ENCODE results near the gene IZUMO2. TPM values are rescaled to one million over a fixed set of nuclear protein-coding genes. Genes with fewer than 3 reads are reported as not detected.

Gene IZUMO2
- total and polyA plus RNA-seq, 9 of the 15 experiments (the other 6 are each of a cell fraction or from before 2014, with no cell fraction given) = not detected

DNA sequence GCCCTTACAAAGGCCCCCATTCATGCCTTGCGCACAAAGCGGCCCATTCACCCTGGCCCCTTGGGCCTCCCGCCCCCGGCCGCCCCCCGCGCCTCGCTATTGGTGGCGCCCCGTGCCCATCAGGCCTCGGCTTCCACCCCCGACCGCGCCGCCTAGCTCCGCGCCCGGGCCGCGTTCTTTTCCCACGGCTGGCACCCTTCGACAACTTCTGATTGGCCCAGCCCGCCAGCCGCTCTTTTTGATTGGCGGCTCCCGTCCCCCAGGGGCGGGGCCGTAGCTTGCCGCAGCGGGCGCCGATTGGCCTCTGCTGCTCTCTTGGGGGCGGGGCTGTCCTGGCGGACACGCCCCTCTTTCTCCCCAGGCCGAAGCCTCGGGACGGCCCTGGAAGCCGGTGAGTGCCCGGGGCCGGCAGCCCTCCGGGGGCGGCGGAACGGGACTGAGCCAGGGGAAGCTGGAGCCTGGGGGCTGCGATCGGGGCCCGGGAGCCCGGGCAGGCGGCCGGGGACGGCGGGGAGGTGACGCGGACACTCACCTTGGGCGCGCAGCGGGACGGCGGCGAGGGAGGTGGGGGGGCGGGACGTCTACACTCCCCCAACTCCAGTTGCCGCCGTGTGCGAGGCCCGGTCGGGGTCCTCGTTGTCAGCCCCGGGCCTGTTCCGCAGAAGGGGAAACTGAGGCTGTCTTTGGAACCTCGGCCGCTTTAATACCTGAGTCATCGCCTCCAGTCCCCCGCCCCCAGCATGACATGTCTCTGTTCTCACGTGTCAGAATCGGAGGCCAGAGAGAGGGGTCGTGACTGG lies 40.4 kb upstream of the IZUMO2 start, which contains the start of gene MYH14 (continued):
- TF ChIP-seq TCF7L2 (IDR thresholded peaks at IDR 0.05; ENCODE audit: low read depth, low read length) = no peak
- TF ChIP-seq CHD1 (IDR thresholded peaks at IDR 0.05; ENCODE audit: low read length) = no peak
- 0 out of 2 replicates have a peak, but pooled peaks have one; percentile 24 for TF ChIP-seq POLR2G (IDR thresholded peaks at IDR 0.05; ENCODE audit: low read depth, low read length)
- 0 out of 2 replicates have a peak, but pooled peaks have one; percentile 42 for TF ChIP-seq MBD2 (IDR thresholded peaks at IDR 0.05; ENCODE audit: borderline replicate concordance, low read depth)
- TF ChIP-seq, protein P1, sequence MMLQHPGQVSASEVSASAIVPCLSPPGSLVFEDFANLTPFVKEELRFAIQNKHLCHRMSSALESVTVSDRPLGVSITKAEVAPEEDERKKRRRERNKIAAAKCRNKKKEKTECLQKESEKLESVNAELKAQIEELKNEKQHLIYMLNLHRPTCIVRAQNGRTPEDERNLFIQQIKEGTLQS (IDR thresholded peaks at IDR 0.05) = 0 out of 2 replicates have a peak, but pooled peaks have one; percentile 16
- TF ChIP-seq, protein P1 (CRISPR knock-in tag; conservative IDR thresholded peaks at IDR 0.05) = no peak
- TF ChIP-seq, protein P2, sequence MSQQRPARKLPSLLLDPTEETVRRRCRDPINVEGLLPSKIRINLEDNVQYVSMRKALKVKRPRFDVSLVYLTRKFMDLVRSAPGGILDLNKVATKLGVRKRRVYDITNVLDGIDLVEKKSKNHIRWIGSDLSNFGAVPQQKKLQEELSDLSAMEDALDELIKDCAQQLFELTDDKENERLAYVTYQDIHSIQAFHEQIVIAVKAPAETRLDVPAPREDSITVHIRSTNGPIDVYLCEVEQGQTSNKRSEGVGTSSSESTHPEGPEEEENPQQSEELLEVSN (IDR thresholded peaks at IDR 0.05; ENCODE audit: borderline replicate concordance in 1 of 2, extremely low read depth in 1 of 2, insufficient read depth in 1 of 2, insufficient read length in 1 of 2, low read depth in 1 of 2, low read length in 1 of 2, poor library complexity in 1 of 2, severe bottlenecking in 1 of 2) = peak in 1 of 2 experiments; percentile 34
- peak; percentile 31; the same call in 1 of the 2 replicates for TF ChIP-seq ZNF316 (IDR thresholded peaks at IDR 0.05)
- TF ChIP-seq, protein P3, sequence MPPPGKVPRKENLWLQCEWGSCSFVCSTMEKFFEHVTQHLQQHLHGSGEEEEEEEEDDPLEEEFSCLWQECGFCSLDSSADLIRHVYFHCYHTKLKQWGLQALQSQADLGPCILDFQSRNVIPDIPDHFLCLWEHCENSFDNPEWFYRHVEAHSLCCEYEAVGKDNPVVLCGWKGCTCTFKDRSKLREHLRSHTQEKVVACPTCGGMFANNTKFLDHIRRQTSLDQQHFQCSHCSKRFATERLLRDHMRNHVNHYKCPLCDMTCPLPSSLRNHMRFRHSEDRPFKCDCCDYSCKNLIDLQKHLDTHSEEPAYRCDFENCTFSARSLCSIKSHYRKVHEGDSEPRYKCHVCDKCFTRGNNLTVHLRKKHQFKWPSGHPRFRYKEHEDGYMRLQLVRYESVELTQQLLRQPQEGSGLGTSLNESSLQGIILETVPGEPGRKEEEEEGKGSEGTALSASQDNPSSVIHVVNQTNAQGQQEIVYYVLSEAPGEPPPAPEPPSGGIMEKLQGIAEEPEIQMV (tag; conservative IDR thresholded peaks at IDR 0.05; ENCODE audit: low read depth) = no peak
- TF ChIP-seq, protein P4, sequence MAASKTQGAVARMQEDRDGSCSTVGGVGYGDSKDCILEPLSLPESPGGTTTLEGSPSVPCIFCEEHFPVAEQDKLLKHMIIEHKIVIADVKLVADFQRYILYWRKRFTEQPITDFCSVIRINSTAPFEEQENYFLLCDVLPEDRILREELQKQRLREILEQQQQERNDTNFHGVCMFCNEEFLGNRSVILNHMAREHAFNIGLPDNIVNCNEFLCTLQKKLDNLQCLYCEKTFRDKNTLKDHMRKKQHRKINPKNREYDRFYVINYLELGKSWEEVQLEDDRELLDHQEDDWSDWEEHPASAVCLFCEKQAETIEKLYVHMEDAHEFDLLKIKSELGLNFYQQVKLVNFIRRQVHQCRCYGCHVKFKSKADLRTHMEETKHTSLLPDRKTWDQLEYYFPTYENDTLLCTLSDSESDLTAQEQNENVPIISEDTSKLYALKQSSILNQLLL (CRISPR knock-in tag; IDR thresholded peaks at IDR 0.05; ENCODE audit: borderline replicate concordance) = no peak
- no peak for TF ChIP-seq PTTG1 (tag; IDR thresholded peaks at IDR 0.05; ENCODE audit: low read depth)
- TF ChIP-seq ZNF76 (CRISPR knock-in tag; IDR thresholded peaks at IDR 0.05; ENCODE audit: borderline replicate concordance) = no peak
- TF ChIP-seq SMC3 (conservative IDR thresholded peaks at IDR 0.05; ENCODE audit: insufficient read depth, low read depth, low read length) = no peak
- TF ChIP-seq CREM (IDR thresholded peaks at IDR 0.05; ENCODE audit: low read depth) = no peak
- no peak for TF ChIP-seq ARID1B (IDR thresholded peaks at IDR 0.05)
- TF ChIP-seq RAD51 (IDR thresholded peaks at IDR 0.05; ENCODE audit: borderline replicate concordance, low read depth) = no peak
- no peak for TF ChIP-seq BRF1 (IDR thresholded peaks at IDR 0.05; ENCODE audit: borderline replicate concordance, extremely low read depth, insufficient read length)
- TF ChIP-seq NR2C2 (CRISPR knock-in tag; IDR thresholded peaks at IDR 0.05) = no peak
- no peak for TF ChIP-seq NR2C2 (tag; IDR thresholded peaks at IDR 0.05)
- no peak for TF ChIP-seq MAFF (IDR thresholded peaks at IDR 0.05; ENCODE audit: low read length)
- TF ChIP-seq SIN3B (IDR thresholded peaks at IDR 0.05; ENCODE audit: low read depth) = no peak
